GM12873 (cell line): Measurements from ENCODE around the gene MICB.

ENCODE experiments used
- TF ChIP-seq, protein P1 (sequence below): IDR thresholded peaks from 2 replicates; pipeline ENCODE4 v1.5.1; 2012; ENCODE audit warnings: low read depth, mild to moderate bottlenecking, moderate library complexity, low read length, control low read depth; ENCODE audit not compliant: insufficient read depth; ENCODE audit errors: missing control alignments

Gene MICB

GRCh38 chr6:31513456-31514165 lies 15.7 kb downstream of the MICB start:
- TF ChIP-seq, protein P1, sequence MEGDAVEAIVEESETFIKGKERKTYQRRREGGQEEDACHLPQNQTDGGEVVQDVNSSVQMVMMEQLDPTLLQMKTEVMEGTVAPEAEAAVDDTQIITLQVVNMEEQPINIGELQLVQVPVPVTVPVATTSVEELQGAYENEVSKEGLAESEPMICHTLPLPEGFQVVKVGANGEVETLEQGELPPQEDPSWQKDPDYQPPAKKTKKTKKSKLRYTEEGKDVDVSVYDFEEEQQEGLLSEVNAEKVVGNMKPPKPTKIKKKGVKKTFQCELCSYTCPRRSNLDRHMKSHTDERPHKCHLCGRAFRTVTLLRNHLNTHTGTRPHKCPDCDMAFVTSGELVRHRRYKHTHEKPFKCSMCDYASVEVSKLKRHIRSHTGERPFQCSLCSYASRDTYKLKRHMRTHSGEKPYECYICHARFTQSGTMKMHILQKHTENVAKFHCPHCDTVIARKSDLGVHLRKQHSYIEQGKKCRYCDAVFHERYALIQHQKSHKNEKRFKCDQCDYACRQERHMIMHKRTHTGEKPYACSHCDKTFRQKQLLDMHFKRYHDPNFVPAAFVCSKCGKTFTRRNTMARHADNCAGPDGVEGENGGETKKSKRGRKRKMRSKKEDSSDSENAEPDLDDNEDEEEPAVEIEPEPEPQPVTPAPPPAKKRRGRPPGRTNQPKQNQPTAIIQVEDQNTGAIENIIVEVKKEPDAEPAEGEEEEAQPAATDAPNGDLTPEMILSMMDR, result no peak

DNA sequence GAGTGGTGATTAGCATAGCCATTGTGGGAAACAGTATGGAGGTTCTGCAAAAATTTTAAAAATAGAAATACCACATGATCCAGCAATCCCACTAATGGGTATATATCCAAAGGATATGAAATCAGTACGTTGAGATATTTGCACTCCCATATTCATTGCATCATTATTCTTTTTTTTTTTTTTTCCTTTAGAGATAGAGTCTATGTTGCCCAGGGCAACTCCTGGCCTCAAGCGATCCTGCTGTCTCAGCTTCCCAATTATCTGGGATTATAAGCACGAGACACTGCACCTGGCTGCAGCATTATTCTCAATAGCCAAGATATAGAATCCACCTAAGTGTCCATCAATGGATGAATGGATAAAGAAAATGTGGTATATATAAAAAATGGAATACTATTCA lies 23.9 kb downstream of the MICB start:
- TF ChIP-seq, protein P1, result no peak

DNA sequence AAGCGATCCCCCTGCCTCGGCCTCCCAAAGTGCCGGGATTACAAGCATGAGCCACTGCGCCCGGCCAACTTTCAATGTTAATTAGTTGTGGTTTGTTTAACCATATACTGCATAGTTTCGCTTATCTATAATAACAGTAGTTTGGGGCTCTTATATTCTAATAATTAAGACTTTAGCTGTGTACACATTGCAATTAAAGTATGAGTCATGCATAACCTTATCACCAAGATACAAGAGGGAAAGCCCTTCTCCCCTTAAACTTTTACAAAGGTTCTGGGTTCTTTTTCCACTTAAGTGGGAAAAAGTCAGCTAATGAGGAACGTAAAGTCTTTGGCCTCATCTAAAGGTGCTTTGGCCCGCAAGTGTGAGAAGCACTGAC lies 27.6 kb downstream of the MICB start:
- TF ChIP-seq, protein P1, result no peak

- TF ChIP-seq, protein P1, result no peak
These were observed 28.1 kb downstream of the MICB start for GRCh38 chr6:31525932-31526591.

GRCh38 chr6:31528307-31528777 lies 30.4 kb downstream of the MICB start:
- TF ChIP-seq, protein P1, result no peak

- TF ChIP-seq, protein P1, result no peak
These were observed 30.9 kb downstream of the MICB start, which contains the start of gene MCCD1 for GRCh38 chr6:31528821-31529328. Gene MCCD1, plus strand, starts transcription at chr6:31528962. Its CDS starts 53 bp downstream, at chr6:31529015.
